Natural killer cell (primary cell): ENCODE data around the gene FAF1. TPM values are rescaled to one million over a fixed set of nuclear protein-coding genes. Genes with fewer than 3 reads are reported as not detected.

Source experiments
- ATAC-seq, 3 donors: fragments of 150-1000 bp in 2 of 3; fragments of 200-7000 bp in 1 of 3; cut with Tn5 transposase; 1 replicate in 1 of 3; 2 replicates in 2 of 3; pipeline ENCODE4 v1.10.0; 2021; ENCODE audit warnings: mild to moderate bottlenecking in 2 of 3, moderate library complexity in 2 of 3
- DNase-seq, 2 donors: peaks; one replicate each; pipeline versions ENCODE4 v3.0.0 to v3.0.0-alpha.2; 2013 to 2021; ENCODE audit warnings: mixed read lengths in 1 of 2
- H3K27ac ChIP-seq: one replicate; pipeline ENCODE4 v1.5.1; 2013; ENCODE audit warnings: mild to moderate bottlenecking, low read length
- H3K27me3 ChIP-seq: one replicate; pipeline ENCODE4 v1.6.1; 2013; ENCODE audit warnings: low read length; ENCODE audit not compliant: control insufficient read depth, insufficient read depth
- H3K36me3 ChIP-seq: one replicate; pipeline ENCODE4 v1.6.1; 2013; ENCODE audit warnings: low read length; ENCODE audit not compliant: control insufficient read depth, insufficient read depth
- H3K4me1 ChIP-seq: one replicate; pipeline ENCODE4 v1.6.1; 2013; ENCODE audit warnings: low read length; ENCODE audit not compliant: control insufficient read depth, insufficient read depth
- H3K4me3 ChIP-seq: one replicate; pipeline ENCODE4 v1.5.1; 2013; ENCODE audit warnings: low read length
- H3K9me3 ChIP-seq: one replicate; pipeline ENCODE4 v1.6.1; 2013; ENCODE audit warnings: low read length; ENCODE audit not compliant: control insufficient read depth, insufficient read depth
- H3K27ac Mint-ChIP-seq, 2 donors: one replicate each; pipeline ENCODE4 v1.8.0; 2022; ENCODE audit warnings: mild to moderate bottlenecking in 2 of 2, mixed read lengths in 2 of 2, moderate library complexity in 1 of 2
- H3K27me3 Mint-ChIP-seq, 2 donors: one replicate each; pipeline ENCODE4 v1.8.0; 2022; ENCODE audit warnings: low read depth in 2 of 2, mixed read lengths in 2 of 2
- H3K36me3 Mint-ChIP-seq: one replicate; pipeline ENCODE4 v1.8.0; 2022; ENCODE audit warnings: mixed read lengths
- H3K4me1 Mint-ChIP-seq, 2 donors: one replicate each; pipeline ENCODE4 v1.8.0; 2022; ENCODE audit warnings: mixed read lengths in 2 of 2
- H3K4me3 Mint-ChIP-seq: one replicate; pipeline ENCODE4 v1.8.0; 2022; ENCODE audit warnings: mild to moderate bottlenecking, moderate library complexity, mixed read lengths
- H3K9me3 Mint-ChIP-seq, 2 donors: one replicate each; pipeline ENCODE4 v1.8.0; 2022; ENCODE audit warnings: mixed read lengths in 2 of 2
- WGBS: methylation state at CpG from one replicate; pipeline ENCODE4 v1.1.7; 2013; ENCODE audit warnings: missing lambda C conversion rate; ENCODE audit not compliant: insufficient coverage; 5-methylcytosine and 5-hydroxymethylcytosine counted together
- intact Hi-C: fragments of 100-400 bp; cut with micrococcal nuclease; formaldehyde crosslinking; loops from one replicate; pipeline ENCODE4 v1.14.2; 2022
- total RNA-seq, 4 donors: library from RNA; stranded (reverse); fragments of 120-200 nt in 1 of 4; gene quantifications; one replicate each; pipeline versions ENCODE4 v1.2.3 to v1.2.4, GENCODE V29; 2013 to 2022
- TF ChIP-seq, protein P1 (sequence below): fragments of 200-600 bp; IDR thresholded peaks from one replicate; pipeline ENCODE4 v1.8.0; 2022; ENCODE audit warnings: antibody characterized with exemption

Gene FAF1
- total RNA-seq, 3 donors from 2014 or later (not counting 1 experiment from before 2014, with no cell fraction given): 56.8 to 59.7 (median 57.2) TPM

DNA sequence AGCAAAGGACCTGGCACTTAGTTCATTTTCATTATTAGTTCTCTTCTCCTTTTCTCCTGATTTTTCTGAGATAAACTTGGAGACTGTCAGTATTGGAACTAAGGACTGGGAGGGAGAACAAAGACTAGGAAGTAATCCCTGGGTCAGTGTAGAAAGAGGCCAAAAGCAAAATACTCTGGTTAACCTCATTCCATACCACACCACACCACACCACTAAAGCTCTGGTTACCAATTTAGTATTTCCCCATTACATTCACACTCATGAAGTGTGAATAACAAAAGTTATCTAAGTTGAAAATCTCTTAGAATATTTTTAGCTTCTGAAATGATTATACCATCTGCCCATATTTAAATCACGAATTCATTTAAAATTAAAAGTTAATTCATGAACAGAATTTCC is 467.9 kb downstream of the FAF1 start:
- ATAC-seq (peak in 1 of 3 donors; percentile 69), DNase-seq (no peak)
- Histone ChIP-seq H3K27me3 (no peaks in the 10 kb centered on the region), H3K4me3 (no peak overlapping the region), H3K4me1 (no peaks in the 10 kb centered on the region), H3K27ac (no peak overlapping the region), H3K9me3 (peaks cover 4% of the 10 kb centered on the region), H3K36me3 (peaks cover 11% of the 10 kb centered on the region)
- Mint-ChIP-seq H3K9me3 (peaks cover 0 to 3% of the 10 kb centered on the region in 2 donors), H3K27ac (peak overlapping the region in 1 of 2 donors; percentile 7), H3K4me3 (peak overlapping the region; percentile 17), H3K4me1 (peaks cover 24 to 37% of the 10 kb centered on the region in 2 donors), H3K27me3 (no peaks in the 10 kb centered on the region), H3K36me3 (peaks cover 41% of the 10 kb centered on the region)
- no CpG with 5 or more reads among the region's 1 CpG for WGBS
- TF ChIP-seq, protein P1, sequence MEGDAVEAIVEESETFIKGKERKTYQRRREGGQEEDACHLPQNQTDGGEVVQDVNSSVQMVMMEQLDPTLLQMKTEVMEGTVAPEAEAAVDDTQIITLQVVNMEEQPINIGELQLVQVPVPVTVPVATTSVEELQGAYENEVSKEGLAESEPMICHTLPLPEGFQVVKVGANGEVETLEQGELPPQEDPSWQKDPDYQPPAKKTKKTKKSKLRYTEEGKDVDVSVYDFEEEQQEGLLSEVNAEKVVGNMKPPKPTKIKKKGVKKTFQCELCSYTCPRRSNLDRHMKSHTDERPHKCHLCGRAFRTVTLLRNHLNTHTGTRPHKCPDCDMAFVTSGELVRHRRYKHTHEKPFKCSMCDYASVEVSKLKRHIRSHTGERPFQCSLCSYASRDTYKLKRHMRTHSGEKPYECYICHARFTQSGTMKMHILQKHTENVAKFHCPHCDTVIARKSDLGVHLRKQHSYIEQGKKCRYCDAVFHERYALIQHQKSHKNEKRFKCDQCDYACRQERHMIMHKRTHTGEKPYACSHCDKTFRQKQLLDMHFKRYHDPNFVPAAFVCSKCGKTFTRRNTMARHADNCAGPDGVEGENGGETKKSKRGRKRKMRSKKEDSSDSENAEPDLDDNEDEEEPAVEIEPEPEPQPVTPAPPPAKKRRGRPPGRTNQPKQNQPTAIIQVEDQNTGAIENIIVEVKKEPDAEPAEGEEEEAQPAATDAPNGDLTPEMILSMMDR: no peak
- intact Hi-C loops: no loop called here

DNA sequence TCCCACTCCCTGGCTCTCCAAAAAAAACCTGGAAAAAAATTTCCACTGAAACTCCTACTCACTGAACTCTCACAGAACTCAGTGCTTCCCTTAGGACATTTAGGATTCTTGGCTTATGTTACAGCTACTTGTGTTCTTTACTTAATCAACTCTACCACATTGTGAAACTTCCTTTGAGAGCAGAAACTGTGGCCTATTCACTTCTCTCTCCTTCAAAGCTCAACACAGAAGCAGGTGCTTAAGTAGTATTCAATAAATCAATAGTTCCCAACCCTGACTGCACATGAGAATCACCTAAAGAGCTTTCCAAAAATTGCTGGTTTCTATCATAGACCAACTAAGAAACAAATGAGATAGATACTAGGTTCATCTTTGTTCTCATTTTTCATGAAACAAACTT is 468.9 kb downstream of the FAF1 start:
- H3K36me3 Mint-ChIP-seq: peaks cover 35% of the 10 kb centered on the region
- H3K4me3 Mint-ChIP-seq: peak overlapping the region; percentile 18
- TF ChIP-seq, protein P1: no peak

DNA sequence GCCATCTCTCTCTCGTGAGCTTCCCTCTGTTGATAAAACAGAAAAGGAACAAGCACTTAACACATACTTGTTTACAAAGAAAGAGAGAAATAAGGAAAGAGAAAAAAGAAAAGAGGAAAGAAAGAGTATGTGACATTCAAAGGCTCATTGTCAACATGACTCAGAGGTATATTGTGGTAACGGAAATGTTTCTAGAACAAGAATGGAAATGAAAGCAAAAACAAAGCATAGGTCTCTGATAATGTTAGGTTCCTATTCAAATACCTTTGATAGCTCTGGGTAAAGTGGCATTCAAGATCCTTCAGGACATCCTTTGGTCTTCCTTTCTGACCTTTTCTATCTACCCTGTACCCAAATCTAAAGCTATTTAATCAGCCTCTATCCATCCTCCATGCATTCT is 469.4 kb downstream of the FAF1 start:
- no peaks in the 10 kb centered on the region for H3K27me3 Mint-ChIP-seq
- H3K9me3 Mint-ChIP-seq: peaks cover 0 to 4% of the 10 kb centered on the region in 2 donors
- H3K27ac Mint-ChIP-seq: peak overlapping the region; percentile 62 to 76
- DNase-seq (no peak), ATAC-seq (peak in 2 of 3 donors; percentile 42 to 53)
- H3K36me3 Mint-ChIP-seq: peaks cover 32% of the 10 kb centered on the region
- no peaks in the 10 kb centered on the region for H3K27me3 ChIP-seq
- intact Hi-C loops: no loop called here
- no peaks in the 10 kb centered on the region for H3K9me3 ChIP-seq
- peak overlapping the region; percentile 18 for H3K4me3 Mint-ChIP-seq
- no peak overlapping the region for H3K4me3 ChIP-seq
- peaks cover 38 to 48% of the 10 kb centered on the region in 2 donors for H3K4me1 Mint-ChIP-seq
- no peaks in the 10 kb centered on the region for H3K4me1 ChIP-seq
- TF ChIP-seq, protein P1: no peak
- peaks cover 11% of the 10 kb centered on the region for H3K36me3 ChIP-seq
- WGBS: 100% methylated on average over 1 of the region's 2 CpGs
- no peak overlapping the region for H3K27ac ChIP-seq

More for the DNA sequence above, 468.9 kb downstream of the FAF1 start:
- DNase-seq (no peak), ATAC-seq (no peak)
- Mint-ChIP-seq H3K9me3 (peaks cover 1 to 4% of the 10 kb centered on the region in 2 donors), H3K27me3 (no peaks in the 10 kb centered on the region), H3K4me1 (peaks cover 33 to 47% of the 10 kb centered on the region in 2 donors), H3K27ac (peak overlapping the region; percentile 62 to 76)
- Histone ChIP-seq H3K9me3 (no peaks in the 10 kb centered on the region), H3K27ac (peak overlapping the region; percentile 2), H3K36me3 (peaks cover 11% of the 10 kb centered on the region), H3K27me3 (no peaks in the 10 kb centered on the region), H3K4me3 (no peak overlapping the region), H3K4me1 (no peaks in the 10 kb centered on the region)
- intact Hi-C loops: no loop called here

DNA sequence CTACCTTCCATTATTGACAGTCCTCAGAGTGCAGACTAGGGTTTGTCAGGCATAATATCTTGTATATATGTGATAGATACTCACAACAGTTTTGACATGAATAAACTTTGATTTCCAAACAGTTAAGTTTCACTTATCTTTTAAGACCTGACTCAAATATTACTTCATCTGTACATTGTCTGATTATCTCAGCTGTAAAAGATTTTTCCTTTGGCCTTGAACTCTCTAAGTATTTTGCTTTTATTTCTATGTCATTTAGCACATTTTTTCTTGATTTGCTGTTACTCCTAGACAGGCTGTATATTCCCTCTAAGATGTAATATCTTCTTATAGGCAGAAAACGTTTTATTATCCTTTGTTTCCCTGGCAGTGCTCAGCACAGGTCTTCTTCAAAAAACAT is 471.2 kb downstream of the FAF1 start:
- Histone ChIP-seq H3K27ac (no peak overlapping the region), H3K36me3 (peaks cover 13% of the 10 kb centered on the region), H3K4me3 (no peak overlapping the region), H3K4me1 (no peaks in the 10 kb centered on the region), H3K9me3 (no peaks in the 10 kb centered on the region), H3K27me3 (no peaks in the 10 kb centered on the region)
- intact Hi-C loops: no loop called here
- TF ChIP-seq, protein P1: no peak
- Mint-ChIP-seq H3K36me3 (peaks cover 32% of the 10 kb centered on the region), H3K4me3 (no peak overlapping the region), H3K4me1 (peaks cover 39 to 48% of the 10 kb centered on the region in 2 donors), H3K9me3 (peaks cover 0 to 4% of the 10 kb centered on the region in 2 donors), H3K27me3 (no peaks in the 10 kb centered on the region), H3K27ac (no peak overlapping the region)
- 100% methylated on average over 1 of the region's 1 CpG for WGBS
- ATAC-seq: no peak
- no peak for DNase-seq
